Breast epithelium (tissue), 3 donors: ENCODE measurements around the gene TGFBI.

Source experiments
- POLR2A ChIP-seq: fragments of 450-650 bp; IDR thresholded peaks from one replicate; pipeline ENCODE4 v1.6.1; 2016; ENCODE audit warnings: antibody characterized with exemption, mild to moderate bottlenecking, moderate library complexity
- TF ChIP-seq, protein P1 (sequence below), 3 donors: fragments of 450-650 bp; IDR thresholded peaks; one replicate each; pipeline ENCODE4 v1.5.1; 2016 to 2017; ENCODE audit warnings: antibody characterized with exemption in 3 of 3, mild to moderate bottlenecking in 3 of 3, moderate library complexity in 3 of 3

DNA sequence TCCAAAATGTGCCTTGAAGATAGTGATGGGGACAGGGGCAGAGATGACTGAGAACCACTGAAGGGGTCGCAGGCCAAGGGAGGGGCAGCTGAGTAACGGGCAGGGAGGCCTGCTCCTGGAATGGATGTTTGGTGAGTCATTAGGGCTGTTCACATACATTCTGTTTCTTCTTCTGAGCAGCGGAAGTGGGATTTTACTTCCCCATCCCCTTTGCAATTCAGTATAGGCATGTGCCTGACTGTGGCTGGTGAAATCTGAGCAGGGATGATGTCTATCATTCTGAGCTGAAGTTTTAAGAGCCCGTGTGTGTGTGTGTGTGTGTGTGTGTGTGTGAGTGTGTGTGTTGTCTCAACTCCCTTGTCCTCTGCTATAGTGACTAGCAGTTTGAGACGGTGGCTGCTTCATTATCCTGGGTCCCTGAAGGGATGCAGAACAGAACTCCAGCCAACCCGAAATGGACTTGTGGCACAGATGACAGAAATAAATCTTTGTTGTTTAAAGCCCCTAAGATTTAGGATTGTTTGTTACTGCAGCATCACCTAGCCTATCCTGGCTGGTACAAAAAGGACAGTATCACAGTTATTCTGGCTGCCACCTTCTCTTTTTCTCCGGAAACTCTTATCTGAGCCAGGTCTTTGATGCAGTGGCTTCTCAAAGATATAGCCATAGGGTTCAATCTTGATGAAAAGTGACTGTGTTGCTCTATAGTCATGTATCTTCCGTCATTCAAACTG, 29.2 kb upstream of the TGFBI start:
- TF ChIP-seq POLR2A: no peak
- TF ChIP-seq, protein P1, sequence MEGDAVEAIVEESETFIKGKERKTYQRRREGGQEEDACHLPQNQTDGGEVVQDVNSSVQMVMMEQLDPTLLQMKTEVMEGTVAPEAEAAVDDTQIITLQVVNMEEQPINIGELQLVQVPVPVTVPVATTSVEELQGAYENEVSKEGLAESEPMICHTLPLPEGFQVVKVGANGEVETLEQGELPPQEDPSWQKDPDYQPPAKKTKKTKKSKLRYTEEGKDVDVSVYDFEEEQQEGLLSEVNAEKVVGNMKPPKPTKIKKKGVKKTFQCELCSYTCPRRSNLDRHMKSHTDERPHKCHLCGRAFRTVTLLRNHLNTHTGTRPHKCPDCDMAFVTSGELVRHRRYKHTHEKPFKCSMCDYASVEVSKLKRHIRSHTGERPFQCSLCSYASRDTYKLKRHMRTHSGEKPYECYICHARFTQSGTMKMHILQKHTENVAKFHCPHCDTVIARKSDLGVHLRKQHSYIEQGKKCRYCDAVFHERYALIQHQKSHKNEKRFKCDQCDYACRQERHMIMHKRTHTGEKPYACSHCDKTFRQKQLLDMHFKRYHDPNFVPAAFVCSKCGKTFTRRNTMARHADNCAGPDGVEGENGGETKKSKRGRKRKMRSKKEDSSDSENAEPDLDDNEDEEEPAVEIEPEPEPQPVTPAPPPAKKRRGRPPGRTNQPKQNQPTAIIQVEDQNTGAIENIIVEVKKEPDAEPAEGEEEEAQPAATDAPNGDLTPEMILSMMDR (IDR thresholded peaks at IDR 0.05): no peak
